Neuronal stem cell (in vitro differentiated cells): ENCODE data around the gene TMEM151B.
A peak's percentile ranks its signal among the peaks of the same experiment; 100 is the strongest.

ENCODE experiments used
- DNase-seq: peaks from one replicate; pipeline ENCODE4 v3.0.0-alpha.2; 2013; ENCODE audit warnings: low spot score
- H2AFZ ChIP-seq: one replicate; pipeline ENCODE4 v1.6.1; 2013; ENCODE audit warnings: mild to moderate bottlenecking, low read length, inconsistent platforms
- H2AK5ac ChIP-seq: 2 replicates; pipeline ENCODE4 v1.6.1; 2013; ENCODE audit warnings: low read depth, mild to moderate bottlenecking, inconsistent platforms, low read length, moderate library complexity, mixed read lengths
- H2BK120ac ChIP-seq: 2 replicates; pipeline ENCODE4 v1.6.1; 2013; ENCODE audit warnings: low read depth, mild to moderate bottlenecking, inconsistent platforms, low read length, moderate library complexity, mixed read lengths
- H2BK12ac ChIP-seq: one replicate; pipeline ENCODE4 v1.6.1; 2013; ENCODE audit warnings: low read length, inconsistent platforms
- H2BK15ac ChIP-seq: 2 replicates; pipeline ENCODE4 v1.6.1; 2013; ENCODE audit warnings: mild to moderate bottlenecking, low read length, inconsistent platforms, mixed read lengths
- H2BK5ac ChIP-seq: one replicate; pipeline ENCODE4 v1.6.1; 2013; ENCODE audit warnings: inconsistent platforms, mild to moderate bottlenecking, low read length, moderate library complexity
- H3K14ac ChIP-seq: one replicate; pipeline ENCODE4 v1.6.1; 2013; ENCODE audit warnings: low read length, inconsistent platforms
- H3K18ac ChIP-seq: 2 replicates; pipeline ENCODE4 v1.6.1; 2013; ENCODE audit warnings: low read length, inconsistent platforms
- H3K23ac ChIP-seq: 2 replicates; pipeline ENCODE4 v1.6.1; 2013; ENCODE audit warnings: low read depth, mild to moderate bottlenecking, mixed read lengths, low read length, inconsistent platforms; ENCODE audit not compliant: poor library complexity
- H3K27ac ChIP-seq: replicated peaks from 3 replicates; pipeline ENCODE4 v1.5.1; 2013; ENCODE audit warnings: low read length, inconsistent platforms
- H3K27me3 ChIP-seq, 3 experiments: 2 replicates each; pipeline ENCODE4 v1.6.1; 2013; ENCODE audit warnings: low read length in 3 of 3, mild to moderate bottlenecking in 2 of 3, inconsistent platforms in 1 of 3, low read depth in 1 of 3, mixed read lengths in 1 of 3, moderate library complexity in 1 of 3; ENCODE audit not compliant: control insufficient read depth in 3 of 3, insufficient read depth in 3 of 3
- H3K36me3 ChIP-seq, 2 donors: replicated peaks in 1 of 2; 2 replicates each; pipeline ENCODE4 v1.6.1; 2013; ENCODE audit warnings: low read length in 2 of 2; ENCODE audit not compliant: control insufficient read depth in 2 of 2, insufficient read depth in 2 of 2
- H3K4ac ChIP-seq: 2 replicates; pipeline ENCODE4 v1.6.1; 2013; ENCODE audit warnings: inconsistent platforms, mild to moderate bottlenecking, low read length, moderate library complexity
- H3K4me1 ChIP-seq, 2 donors: 1 replicate in 1 of 2; 2 replicates in 1 of 2; pipeline ENCODE4 v1.6.1; 2013; ENCODE audit warnings: low read length in 2 of 2, low read depth in 1 of 2; ENCODE audit not compliant: control insufficient read depth in 2 of 2, insufficient read depth in 1 of 2
- H3K4me2 ChIP-seq: one replicate; pipeline ENCODE4 v1.6.1; 2013; ENCODE audit warnings: mild to moderate bottlenecking, low read length, inconsistent platforms; ENCODE audit not compliant: insufficient read depth, poor library complexity, severe bottlenecking
- H3K4me3 ChIP-seq, 2 donors: 2 replicates each; pipeline ENCODE4 v1.5.1; 2013; ENCODE audit warnings: low read length in 2 of 2, mild to moderate bottlenecking in 2 of 2, inconsistent platforms in 1 of 2, moderate library complexity in 1 of 2
- H3K79me1 ChIP-seq: one replicate; pipeline ENCODE4 v1.6.1; 2013; ENCODE audit warnings: low read depth, mild to moderate bottlenecking, inconsistent platforms, low read length, moderate library complexity
- H3K9ac ChIP-seq: one replicate; pipeline ENCODE4 v1.6.1; 2013; ENCODE audit warnings: mild to moderate bottlenecking, low read depth, low read length, inconsistent platforms; ENCODE audit not compliant: poor library complexity
- H3K9me3 ChIP-seq, 2 donors: replicated peaks in 1 of 2; 2 replicates each; pipeline versions ENCODE3 to v1.6.1; 2013; ENCODE audit warnings: low read length in 2 of 2, mild to moderate bottlenecking in 2 of 2, inconsistent platforms in 1 of 2, low read depth in 1 of 2, mixed read lengths in 1 of 2, moderate library complexity in 1 of 2; ENCODE audit not compliant: control insufficient read depth in 2 of 2, insufficient read depth in 1 of 2
- H4K8ac ChIP-seq: one replicate; pipeline ENCODE4 v1.6.1; 2013; ENCODE audit warnings: low read depth, mild to moderate bottlenecking, inconsistent platforms, low read length, moderate library complexity
- H4K91ac ChIP-seq: one replicate; pipeline ENCODE4 v1.6.1; 2013; ENCODE audit warnings: low read length, low read depth, mild to moderate bottlenecking, inconsistent platforms; ENCODE audit not compliant: poor library complexity
- WGBS, 2 donors: extraction: QIAGEN DNeasy Blood & Tissue Kit; methylation state at CpG; one replicate each; pipeline ENCODE4 v1.1.7; 2013; ENCODE audit warnings: missing lambda C conversion rate in 2 of 2, mixed read lengths in 1 of 2; ENCODE audit not compliant: insufficient read length in 2 of 2, insufficient replicate concordance in 1 of 2; ENCODE audit errors: extremely low coverage in 2 of 2; 5-methylcytosine and 5-hydroxymethylcytosine counted together

TMEM151B gene

GRCh38 chr6:44237021-44237812 lies 33.0 kb upstream of the TMEM151B start:
- H3K27ac ChIP-seq, result peak overlapping the region; percentile 26
- peaks cover 7 to 14% of the 10 kb centered on the region in 2 donors for H3K4me1 ChIP-seq
- no peak overlapping the region for H3K4ac ChIP-seq
- WGBS, 2 donors, result no CpG with 5 or more reads among the region's 22 CpGs
- H2BK120ac ChIP-seq, result peak overlapping the region; percentile 88
- peak overlapping the region; percentile 29 for H2BK5ac ChIP-seq
- H3K9me3 ChIP-seq, result no peaks in the 10 kb centered on the region
- peak overlapping the region; percentile 58 for H2BK12ac ChIP-seq
- no peak for DNase-seq
- H3K27me3 ChIP-seq, result no peaks in the 10 kb centered on the region
- peak overlapping the region; percentile 93 for H2AFZ ChIP-seq
- peak overlapping the region; percentile 46 to 76 for H3K4me3 ChIP-seq
- H4K91ac ChIP-seq, result no peak overlapping the region
- peak overlapping the region; percentile 80 for H3K9ac ChIP-seq
- H3K23ac ChIP-seq, result peak overlapping the region; percentile 69
- no peaks in the 10 kb centered on the region for H3K79me1 ChIP-seq
- H3K14ac ChIP-seq, result peak overlapping the region; percentile 58
- no peak overlapping the region for H4K8ac ChIP-seq
- peak overlapping the region; percentile 88 for H3K4me2 ChIP-seq
- H2AK5ac ChIP-seq, result peak overlapping the region; percentile 88
- peaks cover 13 to 33% of the 10 kb centered on the region in 2 donors for H3K36me3 ChIP-seq
- peak overlapping the region; percentile 95 for H3K18ac ChIP-seq
- no peak overlapping the region for H2BK15ac ChIP-seq

GRCh38 chr6:44237813-44238433 lies 32.3 kb upstream of the TMEM151B start:
- Histone ChIP-seq H3K18ac (peak overlapping the region; percentile 94), H3K79me1 (no peaks in the 10 kb centered on the region), H3K4me1 (peaks cover 7 to 14% of the 10 kb centered on the region in 2 donors), H3K27me3 (no peaks in the 10 kb centered on the region), H2BK5ac (peak overlapping the region; percentile 29), H3K9ac (peak overlapping the region; percentile 80), H2BK120ac (peak overlapping the region; percentile 88), H2AK5ac (no peak overlapping the region), H3K4me2 (peak overlapping the region; percentile 88), H2BK12ac (no peak overlapping the region), H3K27ac (no peak overlapping the region), H3K36me3 (peaks cover 9 to 26% of the 10 kb centered on the region in 2 donors), H4K91ac (no peak overlapping the region), H3K4ac (no peak overlapping the region), H2AFZ (peak overlapping the region; percentile 93), H2BK15ac (no peak overlapping the region), H3K4me3 (peak overlapping the region; percentile 46 to 76), H3K9me3 (no peaks in the 10 kb centered on the region), H3K23ac (peak overlapping the region; percentile 44), H3K14ac (peak overlapping the region; percentile 15), H4K8ac (no peak overlapping the region)
- DNase-seq, result no peak
- WGBS, 2 donors, result no CpG with 5 or more reads among the region's 42 CpGs

- H3K36me3 ChIP-seq, result peaks cover 2 to 17% of the 10 kb centered on the region in 2 donors
- no peak overlapping the region for H3K4me2 ChIP-seq
- H4K91ac ChIP-seq, result no peak overlapping the region
- H2AK5ac ChIP-seq, result no peak overlapping the region
- no peak for DNase-seq
- H2BK5ac ChIP-seq, result no peak overlapping the region
- no CpG with 5 or more reads among the region's 7 CpGs for WGBS, 2 donors
- no peak overlapping the region for H3K4ac ChIP-seq
- H3K4me3 ChIP-seq, result no peak overlapping the region
- H3K9me3 ChIP-seq, result no peaks in the 10 kb centered on the region
- no peak overlapping the region for H2BK120ac ChIP-seq
- H3K14ac ChIP-seq, result no peak overlapping the region
- H3K23ac ChIP-seq, result no peak overlapping the region
- H3K4me1 ChIP-seq, result peaks cover 7 to 14% of the 10 kb centered on the region in 2 donors
- no peak overlapping the region for H3K9ac ChIP-seq
- H4K8ac ChIP-seq, result no peak overlapping the region
- no peak overlapping the region for H3K27ac ChIP-seq
- no peak overlapping the region for H2BK15ac ChIP-seq
- H3K27me3 ChIP-seq, result no peaks in the 10 kb centered on the region
- peak overlapping the region; percentile 11 for H2BK12ac ChIP-seq
- H3K79me1 ChIP-seq, result no peaks in the 10 kb centered on the region
- no peak overlapping the region for H2AFZ ChIP-seq
- H3K18ac ChIP-seq, result no peak overlapping the region
These were observed 31.4 kb upstream of the TMEM151B start for GRCh38 chr6:44238687-44239350.

GRCh38 chr6:44243345-44243744 lies 26.9 kb upstream of the TMEM151B start:
- DNase-seq, result no peak
- H2BK5ac ChIP-seq, result no peak overlapping the region
- no peaks in the 10 kb centered on the region for H3K79me1 ChIP-seq
- H2BK120ac ChIP-seq, result no peak overlapping the region
- no CpG with 5 or more reads among the region's 7 CpGs for WGBS, 2 donors
- H2AK5ac ChIP-seq, result no peak overlapping the region
- no peak overlapping the region for H4K8ac ChIP-seq
- no peak overlapping the region for H3K9ac ChIP-seq
- H3K18ac ChIP-seq, result no peak overlapping the region
- peaks cover 2 to 5% of the 10 kb centered on the region in 2 donors for H3K36me3 ChIP-seq
- H3K4me1 ChIP-seq, result peaks cover 13% of the 10 kb centered on the region in 2 donors
- no peaks in the 10 kb centered on the region for H3K27me3 ChIP-seq
- no peak overlapping the region for H3K4me2 ChIP-seq
- H2BK15ac ChIP-seq, result no peak overlapping the region
- no peak overlapping the region for H3K23ac ChIP-seq
- no peak overlapping the region for H4K91ac ChIP-seq
- no peak overlapping the region for H3K27ac ChIP-seq
- H3K4me3 ChIP-seq, result no peak overlapping the region
- no peak overlapping the region for H3K4ac ChIP-seq
- no peak overlapping the region for H2AFZ ChIP-seq
- H3K9me3 ChIP-seq, result no peaks in the 10 kb centered on the region
- no peak overlapping the region for H3K14ac ChIP-seq
- H2BK12ac ChIP-seq, result no peak overlapping the region
